GM13976 (cell line): ENCODE measurements around the gene ANKRD22.

Experiments
- DNase-seq: peaks from one replicate; pipeline ENCODE4 v3.0.0; 2012; ENCODE audit warnings: low spot score
- in situ Hi-C: fragments of 300-500 bp; cut with MboI; formaldehyde crosslinking; loops from one replicate; pipeline ENCODE4 v1.12.0; 2022; ENCODE audit warnings: low sequenced_read_pairs, mixed read lengths, inconsistent platforms; ENCODE audit not compliant: unreplicated experiment
- TF ChIP-seq, protein P1 (sequence below): IDR thresholded peaks from 2 replicates; pipeline ENCODE4 v1.5.1; 2012; ENCODE audit warnings: borderline replicate concordance, mild to moderate bottlenecking; ENCODE audit not compliant: insufficient read depth; ENCODE audit errors: extremely low read depth, missing control alignments, control extremely low read depth

Gene ANKRD22

DNA sequence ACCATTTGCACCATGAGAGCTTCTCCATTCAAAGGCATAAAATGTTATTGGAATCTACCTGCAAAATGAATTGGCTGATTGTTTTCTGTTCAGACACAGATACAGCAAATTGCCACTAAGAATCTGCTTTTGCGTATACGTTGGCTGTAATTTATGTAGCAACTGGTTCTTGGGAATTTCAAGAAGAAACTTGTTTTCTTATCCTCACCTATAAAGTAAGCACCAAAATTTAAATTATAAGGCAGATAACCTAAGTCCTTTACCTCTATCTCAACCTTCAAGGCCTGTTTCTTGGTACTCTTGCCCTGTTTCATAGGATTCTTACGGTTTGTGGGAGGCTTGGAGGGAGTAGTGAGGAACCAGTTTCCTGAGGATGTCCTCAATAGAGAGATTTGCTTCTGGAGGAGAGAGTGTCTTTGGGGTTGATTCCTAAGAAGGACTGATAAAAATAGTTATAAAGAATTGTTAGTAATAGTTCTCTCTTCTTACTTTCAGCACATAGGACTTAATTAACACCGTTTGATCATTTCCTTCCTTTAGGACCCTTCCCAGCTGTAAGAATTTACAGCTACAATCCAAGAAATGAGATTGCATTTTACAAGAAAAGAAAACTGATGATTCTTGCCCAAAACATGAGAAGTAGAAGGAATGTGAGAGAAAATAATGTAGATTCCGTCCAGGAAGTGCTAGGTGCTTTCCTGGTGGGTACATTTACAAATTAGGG, 30.4 kb upstream of the ANKRD22 start:
- DNase-seq, result no peak
- in situ Hi-C loops, result no loop called here
- TF ChIP-seq, protein P1, sequence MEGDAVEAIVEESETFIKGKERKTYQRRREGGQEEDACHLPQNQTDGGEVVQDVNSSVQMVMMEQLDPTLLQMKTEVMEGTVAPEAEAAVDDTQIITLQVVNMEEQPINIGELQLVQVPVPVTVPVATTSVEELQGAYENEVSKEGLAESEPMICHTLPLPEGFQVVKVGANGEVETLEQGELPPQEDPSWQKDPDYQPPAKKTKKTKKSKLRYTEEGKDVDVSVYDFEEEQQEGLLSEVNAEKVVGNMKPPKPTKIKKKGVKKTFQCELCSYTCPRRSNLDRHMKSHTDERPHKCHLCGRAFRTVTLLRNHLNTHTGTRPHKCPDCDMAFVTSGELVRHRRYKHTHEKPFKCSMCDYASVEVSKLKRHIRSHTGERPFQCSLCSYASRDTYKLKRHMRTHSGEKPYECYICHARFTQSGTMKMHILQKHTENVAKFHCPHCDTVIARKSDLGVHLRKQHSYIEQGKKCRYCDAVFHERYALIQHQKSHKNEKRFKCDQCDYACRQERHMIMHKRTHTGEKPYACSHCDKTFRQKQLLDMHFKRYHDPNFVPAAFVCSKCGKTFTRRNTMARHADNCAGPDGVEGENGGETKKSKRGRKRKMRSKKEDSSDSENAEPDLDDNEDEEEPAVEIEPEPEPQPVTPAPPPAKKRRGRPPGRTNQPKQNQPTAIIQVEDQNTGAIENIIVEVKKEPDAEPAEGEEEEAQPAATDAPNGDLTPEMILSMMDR, result no peak

DNA sequence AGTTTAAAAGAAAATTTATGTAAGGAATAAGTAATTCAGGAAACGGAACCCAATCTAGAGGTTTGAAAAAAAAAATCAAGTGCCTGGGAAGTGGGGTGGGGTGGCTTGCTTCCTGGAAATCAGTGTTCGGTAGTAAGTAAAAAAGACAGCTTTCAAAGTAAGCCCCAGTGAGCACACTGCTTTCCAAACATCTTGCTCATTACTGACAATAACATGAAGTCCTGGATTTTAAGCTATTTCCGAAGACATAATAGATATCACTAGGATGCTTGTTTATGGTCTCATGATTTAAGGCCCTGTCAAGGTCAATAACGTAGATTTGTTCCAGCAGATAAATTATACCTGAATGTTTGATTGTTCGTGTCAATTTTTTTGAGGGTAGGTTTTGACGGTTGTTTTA, 29.7 kb upstream of the ANKRD22 start:
- DNase-seq, result no peak
- in situ Hi-C loops, result no loop called here
- TF ChIP-seq, protein P1, result no peak

DNA sequence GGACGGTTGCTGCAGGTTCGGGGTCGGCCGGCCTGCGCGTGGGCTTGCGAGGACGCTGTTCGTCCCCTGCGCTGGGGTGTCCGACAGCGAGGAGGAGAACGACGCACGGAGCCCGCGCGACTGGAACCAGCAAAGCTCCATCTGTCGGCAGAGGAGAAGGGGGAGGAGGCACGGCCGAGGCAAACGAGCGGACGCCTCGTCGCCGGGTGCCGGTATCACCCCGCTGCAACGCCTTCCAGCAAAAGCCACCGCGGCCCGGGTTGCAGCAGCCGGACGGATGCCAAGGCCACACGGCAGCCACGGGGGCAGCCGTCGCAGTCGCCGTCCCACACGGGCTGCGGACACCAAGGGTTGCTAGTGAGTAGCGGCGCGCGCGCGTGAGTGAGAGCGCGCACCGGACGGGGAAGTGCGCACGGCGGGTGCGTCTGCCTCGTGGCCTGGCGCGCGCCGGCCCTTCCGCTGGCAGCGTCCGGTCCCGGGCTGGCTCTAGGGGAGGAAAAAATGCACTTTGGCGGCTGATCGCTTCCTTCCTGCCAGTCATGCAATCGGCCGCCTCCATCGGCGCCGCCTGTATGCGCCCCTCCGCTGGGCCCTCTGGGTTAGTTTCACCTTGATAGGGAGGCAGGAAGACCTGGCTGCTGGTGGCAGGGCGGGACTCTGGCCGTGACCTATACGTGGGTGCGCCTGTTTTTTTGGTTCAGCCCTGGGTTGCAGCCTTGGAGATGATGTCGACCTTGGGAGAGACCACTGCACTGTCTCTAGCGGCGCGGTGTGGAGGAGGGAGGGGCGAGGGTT, 28.8 kb upstream of the ANKRD22 start:
- DNase-seq, result peak; percentile 81
- in situ Hi-C loops, result no loop called here
- TF ChIP-seq, protein P1, result peak; percentile 38

DNA sequence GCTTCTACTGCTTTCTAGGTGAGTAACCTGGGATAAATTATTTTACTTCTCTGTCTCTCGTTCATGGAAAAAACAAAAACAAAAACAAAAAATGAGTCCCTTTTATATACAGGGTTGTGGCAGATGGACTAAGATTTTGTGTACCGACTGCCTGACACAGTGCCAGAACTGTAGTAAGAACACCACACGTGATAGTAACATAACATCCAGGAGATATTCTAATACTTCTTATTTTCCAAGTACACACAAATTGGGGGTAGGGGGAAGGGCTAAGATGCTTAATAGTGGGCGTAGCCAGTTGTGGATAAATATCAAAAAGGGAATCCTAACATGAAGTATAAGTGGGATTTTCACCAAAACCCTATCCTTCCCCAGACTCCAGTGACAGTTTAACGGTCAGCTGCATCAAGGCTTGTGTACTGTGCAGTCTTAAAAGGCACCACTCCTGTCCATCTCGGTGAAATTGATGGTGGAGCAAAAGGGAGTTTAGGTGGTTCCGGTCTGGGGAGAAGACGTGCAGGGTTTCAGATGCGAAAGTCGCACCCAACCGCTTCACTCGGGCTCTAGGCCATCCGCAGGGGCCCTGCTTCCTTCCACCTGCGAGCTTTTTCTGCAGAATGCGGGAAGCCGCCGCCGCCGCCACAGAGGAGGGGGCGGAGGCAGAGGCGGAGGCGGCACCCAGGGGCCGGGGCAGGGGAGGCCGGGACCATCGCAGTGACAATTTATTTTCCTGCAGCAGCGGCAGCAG, 28.1 kb upstream of the ANKRD22 start, which contains the start of gene STAMBPL1:
Gene STAMBPL1, plus strand, starts transcription at position 712 of the 748 bp plus-strand sequence. CDS start 21,464 bp downstream, outside the sequence.
- no peak for DNase-seq

DNA sequence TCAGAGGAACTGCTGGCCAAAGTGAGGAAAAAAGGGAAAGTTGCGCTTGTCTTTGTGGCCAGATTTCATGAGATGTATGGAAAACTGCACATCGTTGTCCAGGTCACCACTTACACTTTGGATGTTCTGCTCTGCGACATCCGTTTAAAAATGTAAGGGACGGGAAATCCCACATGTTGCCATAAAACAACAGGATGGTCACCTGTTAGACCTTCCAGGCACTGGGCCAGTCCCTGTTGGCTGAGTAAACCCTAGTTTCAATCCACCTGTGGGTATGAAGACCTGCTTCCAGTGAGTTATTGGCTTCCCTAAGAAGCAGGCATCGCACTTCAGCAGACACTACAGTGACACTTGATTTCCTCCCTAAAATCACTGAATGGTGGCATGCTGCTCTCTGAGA, 25.7 kb upstream of the ANKRD22 start:
- DNase-seq, result no peak
- TF ChIP-seq, protein P1, result no peak
- in situ Hi-C loops, result no loop called here

More for the DNA sequence above, 28.1 kb upstream of the ANKRD22 start, which contains the start of gene STAMBPL1:
- in situ Hi-C loops, result no loop called here
- TF ChIP-seq, protein P1, result no peak

DNA sequence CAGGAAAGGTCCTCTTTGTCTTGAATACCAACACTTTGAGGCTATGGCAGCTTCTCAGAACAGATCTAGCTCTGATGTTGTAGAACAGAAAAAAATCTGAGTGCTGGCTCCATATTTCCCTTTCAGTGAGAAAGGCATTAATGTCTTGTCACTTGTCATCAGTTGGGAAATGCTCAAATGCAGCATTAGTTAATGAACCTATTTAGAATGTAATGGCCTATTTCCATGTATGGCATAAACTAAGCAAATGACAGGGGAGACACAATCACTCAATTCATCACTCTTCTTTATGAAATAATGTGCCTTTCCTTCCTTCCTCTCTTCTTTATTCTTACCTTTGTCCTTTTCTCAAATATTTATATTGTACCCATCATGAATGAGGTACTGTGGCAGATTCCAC, 23.4 kb upstream of the ANKRD22 start:
- in situ Hi-C loops, result no loop called here
- no peak for DNase-seq
- TF ChIP-seq, protein P1, result no peak
